Panc1 (cell line): Measurements from ENCODE around the gene UNC13C.

ENCODE experiments used
- CTCF ChIP-seq: fragments of 450-650 bp; IDR thresholded peaks from 2 replicates; pipeline ENCODE4 v1.5.1; 2017; ENCODE audit warnings: mild to moderate bottlenecking
- POLR2AphosphoS5 ChIP-seq: IDR thresholded peaks from 2 replicates; pipeline ENCODE4 v1.6.1; 2012; ENCODE audit warnings: mild to moderate bottlenecking, low read depth, low read length, moderate library complexity
- REST ChIP-seq, 2 experiments: IDR thresholded peaks; 2 replicates each; pipeline ENCODE4 v1.6.1; 2011 to 2012; ENCODE audit warnings: low read depth in 2 of 2, control low read depth in 1 of 2, low read length in 1 of 2, mild to moderate bottlenecking in 1 of 2, moderate library complexity in 1 of 2; ENCODE audit not compliant: insufficient read depth in 1 of 2

DNA sequence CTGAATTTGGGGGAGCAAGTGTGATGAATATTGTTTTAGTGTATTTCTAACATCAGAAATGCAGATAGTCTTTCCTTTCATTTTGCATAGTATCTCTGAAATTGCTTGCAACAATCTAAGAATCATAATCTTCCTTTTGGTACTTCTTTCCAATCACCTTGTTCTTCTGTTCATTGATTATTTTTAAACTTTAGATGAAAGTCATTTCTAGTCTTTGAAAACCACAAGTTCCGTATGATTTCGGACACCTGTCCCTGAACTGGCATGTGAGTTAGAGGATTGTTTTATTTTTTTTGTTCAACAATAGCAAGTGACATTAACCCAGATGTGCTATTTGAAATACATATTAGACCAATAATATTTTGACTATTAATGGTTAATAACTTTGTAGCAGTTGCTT is 329.7 kb downstream of the UNC13C start:
- no peak for TF ChIP-seq CTCF
- no peak for TF ChIP-seq REST (IDR thresholded peaks at IDR 0.05; ENCODE audit: insufficient read depth in 1 of 2, low read depth in 2 of 2, low read length in 1 of 2)
- TF ChIP-seq POLR2AphosphoS5, result no peak
